ENCODE results near the gene WNK1. TPM values are rescaled to one million over a fixed set of nuclear protein-coding genes. Genes with fewer than 3 reads are reported as not detected.

The WNK1 gene
- total RNA-seq, 4 donors from 2014 or later, result 79.2 to 169 (median 92.1) TPM

DNA sequence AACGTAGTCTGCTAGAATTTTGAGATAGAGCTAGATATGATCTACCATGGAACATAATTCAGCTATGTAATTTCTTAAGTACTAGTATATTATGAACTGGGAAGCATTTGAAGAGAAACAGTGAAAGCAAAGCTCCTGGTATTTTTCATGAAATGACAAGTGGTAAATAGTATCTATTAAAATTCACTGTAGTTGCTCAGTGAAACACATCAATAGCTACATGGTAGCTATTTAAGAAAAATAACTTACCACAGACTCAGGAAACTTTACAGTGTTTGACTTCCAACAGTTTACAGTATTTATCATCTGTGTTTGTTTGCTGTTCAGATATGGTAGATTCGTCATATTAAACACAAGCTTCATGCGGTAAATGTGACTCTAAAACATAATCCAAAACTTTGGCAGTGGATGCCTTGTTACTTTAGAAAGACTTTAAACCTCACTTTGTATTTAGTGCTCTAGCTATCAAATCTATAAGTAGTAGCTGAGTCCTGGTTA is 25.2 kb downstream of the WNK1 start:
- WGBS, 2 donors (ENCODE audit: low coverage in 1 of 2), result 52 to 53% methylated on average over 3 of the region's 3 CpGs
- H3K4me1 ChIP-seq, result peaks cover 9 to 86% (median 51%) of the 10 kb centered on the region in 4 donors
- no peak for TF ChIP-seq EP300 (IDR thresholded peaks at IDR 0.05; ENCODE audit: low read depth)
- TF ChIP-seq, protein P1, sequence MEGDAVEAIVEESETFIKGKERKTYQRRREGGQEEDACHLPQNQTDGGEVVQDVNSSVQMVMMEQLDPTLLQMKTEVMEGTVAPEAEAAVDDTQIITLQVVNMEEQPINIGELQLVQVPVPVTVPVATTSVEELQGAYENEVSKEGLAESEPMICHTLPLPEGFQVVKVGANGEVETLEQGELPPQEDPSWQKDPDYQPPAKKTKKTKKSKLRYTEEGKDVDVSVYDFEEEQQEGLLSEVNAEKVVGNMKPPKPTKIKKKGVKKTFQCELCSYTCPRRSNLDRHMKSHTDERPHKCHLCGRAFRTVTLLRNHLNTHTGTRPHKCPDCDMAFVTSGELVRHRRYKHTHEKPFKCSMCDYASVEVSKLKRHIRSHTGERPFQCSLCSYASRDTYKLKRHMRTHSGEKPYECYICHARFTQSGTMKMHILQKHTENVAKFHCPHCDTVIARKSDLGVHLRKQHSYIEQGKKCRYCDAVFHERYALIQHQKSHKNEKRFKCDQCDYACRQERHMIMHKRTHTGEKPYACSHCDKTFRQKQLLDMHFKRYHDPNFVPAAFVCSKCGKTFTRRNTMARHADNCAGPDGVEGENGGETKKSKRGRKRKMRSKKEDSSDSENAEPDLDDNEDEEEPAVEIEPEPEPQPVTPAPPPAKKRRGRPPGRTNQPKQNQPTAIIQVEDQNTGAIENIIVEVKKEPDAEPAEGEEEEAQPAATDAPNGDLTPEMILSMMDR (IDR thresholded peaks at IDR 0.05), result no peak
- no peak for TF ChIP-seq POLR2AphosphoS5 (IDR thresholded peaks at IDR 0.05)
- no peak for TF ChIP-seq POLR2A (IDR thresholded peaks at IDR 0.05)
- H3K36me3 ChIP-seq, result no peaks in the 10 kb centered on the region
- in situ Hi-C loops (cut with MboI; ENCODE audit: low pct_ligation_motif_present in 1 of 4, low pct_unique_long_range_greater_than_20kb in 1 of 4, low sequenced_read_pairs in 3 of 4), result no loop called here
- no peak for DNase-seq
- no peaks in the 10 kb centered on the region for H3K27me3 ChIP-seq
- no peak overlapping the region for H3K27ac ChIP-seq
- H3K4me3 ChIP-seq, result no peak overlapping the region
- intact Hi-C loops (cut with DNase I; ENCODE audit: low total_unique reads), result no loop called here
- no peaks in the 10 kb centered on the region for H3K9me3 ChIP-seq

DNA sequence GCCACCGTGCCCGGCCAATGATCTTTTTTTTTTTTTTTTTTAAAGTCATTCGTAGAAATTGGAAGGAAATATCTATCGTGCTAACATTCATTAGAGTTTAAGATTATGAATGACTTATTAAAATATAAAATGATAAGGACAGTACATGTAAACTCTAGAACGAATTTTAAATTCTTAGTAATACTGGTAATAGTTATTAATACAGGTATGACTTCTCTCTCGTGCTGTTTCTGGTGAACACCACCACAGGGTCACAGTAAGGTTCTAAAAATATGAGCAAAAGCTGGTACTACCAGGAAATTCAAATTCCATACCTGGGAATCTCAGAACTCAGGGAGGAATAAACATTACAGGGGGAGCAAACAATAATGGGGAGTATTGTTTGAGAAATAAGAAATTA is 26.2 kb downstream of the WNK1 start:
- in situ Hi-C loops (cut with MboI; ENCODE audit: low pct_ligation_motif_present in 1 of 4, low pct_unique_long_range_greater_than_20kb in 1 of 4, low sequenced_read_pairs in 3 of 4), result no loop called here
- 66 to 80% methylated on average over 6 of the region's 6 CpGs for WGBS, 2 donors (ENCODE audit: low coverage in 1 of 2)

GRCh38 chr12:779745-780734 is 27.7 kb downstream of the WNK1 start:
- no peak overlapping the region for H3K27ac ChIP-seq
- in situ Hi-C loops (cut with MboI; ENCODE audit: low pct_ligation_motif_present in 1 of 4, low pct_unique_long_range_greater_than_20kb in 1 of 4, low sequenced_read_pairs in 3 of 4) (no loop called here), intact Hi-C loops (cut with DNase I; ENCODE audit: low total_unique reads) (no loop called here)
- 54 to 56% methylated on average over 4 of the region's 4 CpGs for WGBS, 2 donors (ENCODE audit: low coverage in 1 of 2)
- H3K9me3 ChIP-seq, result no peaks in the 10 kb centered on the region
- no peaks in the 10 kb centered on the region for H3K36me3 ChIP-seq
- TF ChIP-seq POLR2AphosphoS5 (IDR thresholded peaks at IDR 0.05), result no peak
- no peak for TF ChIP-seq POLR2A (IDR thresholded peaks at IDR 0.05)
- no peak for TF ChIP-seq EP300 (IDR thresholded peaks at IDR 0.05; ENCODE audit: low read depth)
- TF ChIP-seq, protein P1 (IDR thresholded peaks at IDR 0.05), result no peak
- H3K4me1 ChIP-seq, result peaks cover 9 to 70% (median 38%) of the 10 kb centered on the region in 4 donors
- H3K27me3 ChIP-seq, result no peaks in the 10 kb centered on the region
- no peak overlapping the region for H3K4me3 ChIP-seq
- DNase-seq, result no peak

More for the DNA sequence above, 26.2 kb downstream of the WNK1 start:
- no peak for DNase-seq
- Histone ChIP-seq H3K4me1 (peaks cover 9 to 81% (median 50%) of the 10 kb centered on the region in 4 donors), H3K4me3 (no peak overlapping the region), H3K27me3 (no peaks in the 10 kb centered on the region), H3K27ac (no peak overlapping the region), H3K36me3 (no peaks in the 10 kb centered on the region), H3K9me3 (no peaks in the 10 kb centered on the region)
- TF ChIP-seq POLR2AphosphoS5 (IDR thresholded peaks at IDR 0.05) (no peak), EP300 (IDR thresholded peaks at IDR 0.05; ENCODE audit: low read depth) (no peak), POLR2A (IDR thresholded peaks at IDR 0.05) (no peak)
- TF ChIP-seq, protein P1 (IDR thresholded peaks at IDR 0.05), result no peak
- intact Hi-C loops (cut with DNase I; ENCODE audit: low total_unique reads), result no loop called here

GRCh38 chr12:780750-781379 is 28.5 kb downstream of the WNK1 start:
- Histone ChIP-seq H3K27me3 (no peaks in the 10 kb centered on the region), H3K36me3 (no peaks in the 10 kb centered on the region), H3K4me3 (no peak overlapping the region), H3K27ac (no peak overlapping the region), H3K9me3 (no peaks in the 10 kb centered on the region), H3K4me1 (peaks cover 9 to 64% (median 34%) of the 10 kb centered on the region in 4 donors)
- DNase-seq, result no peak
- TF ChIP-seq POLR2AphosphoS5 (IDR thresholded peaks at IDR 0.05) (no peak), POLR2A (IDR thresholded peaks at IDR 0.05) (no peak)
- TF ChIP-seq, protein P1 (IDR thresholded peaks at IDR 0.05), result no peak
- intact Hi-C loops (cut with DNase I; ENCODE audit: low total_unique reads), result no loop called here
- in situ Hi-C loops (cut with MboI; ENCODE audit: low pct_ligation_motif_present in 1 of 4, low pct_unique_long_range_greater_than_20kb in 1 of 4, low sequenced_read_pairs in 3 of 4), result no loop called here
- WGBS, 2 donors (ENCODE audit: low coverage in 1 of 2), result 67 to 85% methylated on average over 2 of the region's 2 CpGs

Data from transverse colon (tissue), 4 donors.